C1 segment of cervical spinal cord (tissue), 14 donors: ENCODE results near the gene SETD1B.
"Not testable (repeated sequence)": the region's sequence is repeated elsewhere in the genome, so short reads cannot be mapped to it uniquely, and the experiment has no call there.

Experiments used
- DNase-seq, 14 donors: peaks; one replicate each; lab custom pipeline; 2025; lab: John Stamatoyannopoulos, UW

Gene SETD1B

GRCh38 chr12:121857322-121858246, 53.8 kb downstream of the SETD1B start:
- no peak for DNase-seq

GRCh38 chr12:121858318-121858661, 54.5 kb downstream of the SETD1B start:
- no peak for DNase-seq

GRCh38 chr12:121858662-121859572, 55.1 kb downstream of the SETD1B start, which contains the start of gene HPD:
HPD (minus strand) TSS chr12:121858859; CDS start chr12:121858823, 36 bp downstream.
- DNase-seq, result peak in 8 of 14 donors; percentile 2 to 75 (median 32)

GRCh38 chr12:121860257-121860656, 56.4 kb downstream of the SETD1B start:
- no peak for DNase-seq

- not testable (repeated sequence) for DNase-seq
Observed at GRCh38 chr12:121860699-121861098, 56.9 kb downstream of the SETD1B start.

- no peak for DNase-seq
Observed at GRCh38 chr12:121861636-121862254, 57.9 kb downstream of the SETD1B start.

GRCh38 chr12:121866331-121866730, 62.5 kb downstream of the SETD1B start:
- no peak for DNase-seq

GRCh38 chr12:121869229-121869628, 65.4 kb downstream of the SETD1B start:
- DNase-seq, result not testable (repeated sequence)

- DNase-seq, result no peak
Observed at GRCh38 chr12:121871467-121871866, 67.7 kb downstream of the SETD1B start.

- peak in 4 of 14 donors; percentile 10 to 84 (median 34) for DNase-seq
Observed at GRCh38 chr12:121872546-121873215, 68.9 kb downstream of the SETD1B start.

GRCh38 chr12:121873216-121873569, 69.4 kb downstream of the SETD1B start:
- no peak for DNase-seq

GRCh38 chr12:121874071-121874470, 70.3 kb downstream of the SETD1B start:
- DNase-seq, result no peak

- DNase-seq, result no peak
Observed at GRCh38 chr12:121875582-121875981, 71.8 kb downstream of the SETD1B start.

GRCh38 chr12:121876080-121876447, 72.3 kb downstream of the SETD1B start:
- not testable (repeated sequence) for DNase-seq
